AG10803 (cell line): ENCODE results near the gene PACS1.
"Not testable (repeated sequence)": the region's sequence is repeated elsewhere in the genome, so short reads cannot be mapped to it uniquely, and the experiment has no call there.

Source experiments
- DNase-seq: peaks from one replicate; pipeline ENCODE4 v3.0.0; 2010; ENCODE audit warnings: low read depth
- H3K4me3 ChIP-seq: 2 replicates; pipeline ENCODE4 v1.5.1; 2011; ENCODE audit warnings: mild to moderate bottlenecking, low read length, control low read depth
- CTCF ChIP-seq: conservative IDR thresholded peaks from 2 replicates; pipeline ENCODE4 v1.5.1; 2011; ENCODE audit warnings: mild to moderate bottlenecking, low read length, control low read depth, inconsistent platforms

The PACS1 gene

DNA sequence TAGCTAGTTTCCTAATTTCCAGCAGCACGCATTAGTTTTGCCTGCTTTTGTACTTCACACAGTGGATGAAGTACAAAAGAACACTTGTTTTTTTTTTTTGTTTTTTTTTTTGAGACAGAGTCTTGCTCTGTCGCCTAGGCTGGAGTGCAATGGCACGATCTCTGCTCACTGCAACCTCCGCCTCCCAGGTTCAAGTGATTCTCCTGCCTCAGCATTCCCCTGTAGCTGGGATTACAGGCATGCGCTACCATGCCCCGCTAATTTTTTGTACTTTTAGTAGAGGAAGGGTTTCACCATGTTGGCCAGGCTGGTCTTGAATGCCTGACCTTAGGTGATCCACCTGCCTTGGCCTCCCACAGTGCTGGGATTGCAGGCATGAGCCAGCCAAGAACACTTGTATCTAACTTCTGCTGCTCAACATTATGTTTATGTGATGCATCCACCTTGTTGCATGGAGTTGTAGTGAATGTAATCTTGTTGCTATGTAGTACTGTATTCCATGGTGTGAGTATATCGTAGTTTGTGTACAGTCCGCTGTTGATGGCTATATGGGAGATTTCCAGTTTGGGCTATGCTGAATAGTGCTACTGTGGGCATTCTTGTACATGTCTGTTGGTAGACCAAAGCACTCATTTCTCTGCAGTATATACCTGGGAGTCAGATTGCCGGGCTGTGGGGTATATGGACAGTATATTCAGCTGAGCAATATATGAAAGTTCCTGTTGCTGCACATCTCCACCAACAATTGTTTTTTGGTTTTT is 17.3 kb downstream of the PACS1 start:
- no peak overlapping the region for H3K4me3 ChIP-seq
- no peak for TF ChIP-seq CTCF
- DNase-seq = no peak

- H3K4me3 ChIP-seq = no peak overlapping the region
- DNase-seq = no peak
Measured at GRCh38 chr11:66089067-66089466, 19.0 kb downstream of the PACS1 start.

DNA sequence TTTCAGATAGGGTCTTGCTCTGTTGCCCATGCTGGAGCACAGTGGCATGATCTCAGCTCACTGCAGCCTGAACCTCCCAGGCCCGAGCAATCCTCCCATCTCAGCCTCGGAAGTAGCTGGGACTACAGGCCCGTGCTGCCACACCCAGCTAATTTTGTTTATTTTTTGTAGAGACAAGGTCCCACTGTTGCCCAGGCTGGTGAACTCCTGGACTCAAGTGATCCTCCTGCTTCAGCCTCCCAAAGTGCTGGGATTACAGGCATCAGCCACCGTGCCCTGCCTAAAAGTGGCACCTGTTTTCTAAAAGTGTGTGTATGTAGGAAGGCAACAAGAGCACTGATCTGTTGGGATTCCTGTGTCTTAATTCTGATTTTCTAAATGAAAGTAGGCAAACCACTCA is 20.2 kb downstream of the PACS1 start:
- no peak overlapping the region for H3K4me3 ChIP-seq
- DNase-seq = no peak
- TF ChIP-seq CTCF = no peak

More at GRCh38 chr11:66089067-66089466, 19.0 kb downstream of the PACS1 start:
- no peak for TF ChIP-seq CTCF

- H3K4me3 ChIP-seq, DNase-seq: not testable (repeated sequence)
Measured at GRCh38 chr11:66092125-66092524, 22.1 kb downstream of the PACS1 start.

DNA sequence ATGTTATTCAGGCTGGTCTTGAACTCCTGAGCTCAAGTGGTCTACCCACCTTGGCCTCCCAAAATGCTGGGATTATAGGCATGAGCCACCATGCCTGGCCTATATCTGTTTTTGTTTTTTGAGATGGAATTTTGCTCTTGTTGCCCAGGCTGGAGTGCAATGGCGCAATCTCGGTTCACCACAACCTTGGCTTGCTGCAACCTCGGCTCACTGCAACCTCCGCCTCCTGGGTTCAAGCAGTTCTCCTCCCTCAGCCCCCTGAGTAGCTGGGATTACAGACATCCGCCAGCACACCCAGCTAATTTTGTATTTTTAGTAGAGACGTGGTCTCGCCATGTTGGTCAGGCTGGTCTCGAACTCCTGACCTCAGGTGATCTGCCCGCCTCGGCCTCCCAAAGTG is 29.7 kb downstream of the PACS1 start:
- H3K4me3 ChIP-seq, DNase-seq: not testable (repeated sequence)

DNA sequence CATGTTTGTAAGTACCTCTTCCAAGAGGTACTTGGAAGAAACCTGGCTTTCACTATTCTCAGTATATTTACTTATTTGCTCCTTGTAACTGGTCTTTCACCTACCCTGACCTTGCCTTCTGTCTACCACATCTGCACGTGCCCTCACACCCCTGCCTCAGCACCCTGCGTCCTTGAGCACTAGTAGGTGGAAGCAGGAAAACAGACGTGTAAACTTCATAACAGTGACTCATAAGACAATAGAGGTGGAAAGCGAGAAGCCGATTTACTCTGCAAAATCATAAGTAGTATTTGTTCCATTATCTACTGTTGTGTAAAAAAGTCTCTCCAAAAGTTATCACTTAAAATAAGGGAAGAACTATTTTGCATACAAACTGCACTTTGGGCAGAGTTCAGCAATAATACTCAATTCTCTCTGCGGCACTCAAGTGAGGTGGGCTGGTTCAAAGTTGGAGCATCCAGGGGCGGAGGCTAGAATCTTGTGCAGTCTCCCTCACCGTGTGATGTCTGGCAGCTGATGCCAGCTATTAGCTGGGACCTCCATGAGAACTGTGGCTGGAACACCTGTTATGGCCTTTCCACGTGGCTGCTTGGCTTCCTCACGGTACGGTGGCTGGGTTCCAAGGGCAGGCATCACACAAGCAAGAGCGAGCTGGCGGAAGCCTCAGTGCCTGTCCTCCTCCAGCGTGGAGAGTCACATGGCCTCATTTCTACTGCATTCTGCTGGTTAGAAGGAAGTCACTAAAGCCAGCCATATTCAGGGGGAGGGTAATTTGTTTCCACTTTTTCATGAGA is 30.4 kb downstream of the PACS1 start:
- DNase-seq = no peak
- H3K4me3 ChIP-seq = no peak overlapping the region
- no peak for TF ChIP-seq CTCF

GRCh38 chr11:66101066-66101464 is 31.0 kb downstream of the PACS1 start:
- no peak overlapping the region for H3K4me3 ChIP-seq
- no peak for DNase-seq
- TF ChIP-seq CTCF = no peak

- no peak for DNase-seq
- no peak overlapping the region for H3K4me3 ChIP-seq
- no peak for TF ChIP-seq CTCF
Measured at GRCh38 chr11:66104057-66104638, 34.1 kb downstream of the PACS1 start.
